Activated CD4-positive, alpha-beta T cell treated with anti-CD3 and anti-CD28 coated beads, Interleukin-2, amount 50 U/mL, for 4 hours (primary cell): Measurements from ENCODE around the gene COLEC12.

ENCODE experiments used
- DNase-seq, 2 experiments: peaks; one replicate each; pipeline ENCODE4 v3.0.0-alpha.2; 2020

Gene COLEC12

GRCh38 chr18:500632-501405 lies at the start of gene COLEC12:
COLEC12 (minus strand) TSS chr18:500701; CDS start chr18:500514, 187 bp downstream.
- no peak for DNase-seq

GRCh38 chr18:549967-550366 lies 49.5 kb upstream of the COLEC12 start:
- DNase-seq = no peak

- DNase-seq = no peak
Observed at GRCh38 chr18:543447-544078, 43.1 kb upstream of the COLEC12 start.

- DNase-seq = no peak
Observed at GRCh38 chr18:533995-534601, 33.6 kb upstream of the COLEC12 start.

- DNase-seq = no peak
Observed at GRCh38 chr18:532632-533031, 32.1 kb upstream of the COLEC12 start.

- DNase-seq = no peak
Observed at GRCh38 chr18:532018-532417, 31.5 kb upstream of the COLEC12 start.

- DNase-seq = no peak
Observed at GRCh38 chr18:527146-527545, 26.6 kb upstream of the COLEC12 start.

GRCh38 chr18:526681-527080 lies 26.2 kb upstream of the COLEC12 start:
- no peak for DNase-seq

GRCh38 chr18:525036-525797 lies 24.7 kb upstream of the COLEC12 start:
- DNase-seq = no peak

GRCh38 chr18:524466-524865 lies 24.0 kb upstream of the COLEC12 start:
- no peak for DNase-seq

- no peak for DNase-seq
Observed at GRCh38 chr18:523561-523960, 23.1 kb upstream of the COLEC12 start.

GRCh38 chr18:519019-519879 lies 18.7 kb upstream of the COLEC12 start:
- DNase-seq = no peak

- no peak for DNase-seq
Observed at GRCh38 chr18:518081-518480, 17.6 kb upstream of the COLEC12 start.

GRCh38 chr18:515838-516237 lies 15.3 kb upstream of the COLEC12 start:
- no peak for DNase-seq

GRCh38 chr18:515156-515815 lies 14.8 kb upstream of the COLEC12 start:
- no peak for DNase-seq

GRCh38 chr18:513826-514530 lies 13.5 kb upstream of the COLEC12 start:
- no peak for DNase-seq

- DNase-seq = no peak
Observed at GRCh38 chr18:512957-513356, 12.5 kb upstream of the COLEC12 start.

GRCh38 chr18:508835-509234 lies 8.3 kb upstream of the COLEC12 start:
- DNase-seq = no peak

- no peak for DNase-seq
Observed at GRCh38 chr18:507636-508035, 7.1 kb upstream of the COLEC12 start.

- no peak for DNase-seq
Observed at GRCh38 chr18:506801-507200, 6.3 kb upstream of the COLEC12 start.

GRCh38 chr18:506264-506663 lies 5.8 kb upstream of the COLEC12 start:
- DNase-seq = no peak
